ENCODE results near the gene ARHGEF10L.
A peak's percentile ranks its signal among the peaks of the same experiment; 100 is the strongest.
"Not testable (repeated sequence)": the region's sequence is repeated elsewhere in the genome, so short reads cannot be mapped to it uniquely, and the experiment has no call there.

ARHGEF10L gene, protein sequence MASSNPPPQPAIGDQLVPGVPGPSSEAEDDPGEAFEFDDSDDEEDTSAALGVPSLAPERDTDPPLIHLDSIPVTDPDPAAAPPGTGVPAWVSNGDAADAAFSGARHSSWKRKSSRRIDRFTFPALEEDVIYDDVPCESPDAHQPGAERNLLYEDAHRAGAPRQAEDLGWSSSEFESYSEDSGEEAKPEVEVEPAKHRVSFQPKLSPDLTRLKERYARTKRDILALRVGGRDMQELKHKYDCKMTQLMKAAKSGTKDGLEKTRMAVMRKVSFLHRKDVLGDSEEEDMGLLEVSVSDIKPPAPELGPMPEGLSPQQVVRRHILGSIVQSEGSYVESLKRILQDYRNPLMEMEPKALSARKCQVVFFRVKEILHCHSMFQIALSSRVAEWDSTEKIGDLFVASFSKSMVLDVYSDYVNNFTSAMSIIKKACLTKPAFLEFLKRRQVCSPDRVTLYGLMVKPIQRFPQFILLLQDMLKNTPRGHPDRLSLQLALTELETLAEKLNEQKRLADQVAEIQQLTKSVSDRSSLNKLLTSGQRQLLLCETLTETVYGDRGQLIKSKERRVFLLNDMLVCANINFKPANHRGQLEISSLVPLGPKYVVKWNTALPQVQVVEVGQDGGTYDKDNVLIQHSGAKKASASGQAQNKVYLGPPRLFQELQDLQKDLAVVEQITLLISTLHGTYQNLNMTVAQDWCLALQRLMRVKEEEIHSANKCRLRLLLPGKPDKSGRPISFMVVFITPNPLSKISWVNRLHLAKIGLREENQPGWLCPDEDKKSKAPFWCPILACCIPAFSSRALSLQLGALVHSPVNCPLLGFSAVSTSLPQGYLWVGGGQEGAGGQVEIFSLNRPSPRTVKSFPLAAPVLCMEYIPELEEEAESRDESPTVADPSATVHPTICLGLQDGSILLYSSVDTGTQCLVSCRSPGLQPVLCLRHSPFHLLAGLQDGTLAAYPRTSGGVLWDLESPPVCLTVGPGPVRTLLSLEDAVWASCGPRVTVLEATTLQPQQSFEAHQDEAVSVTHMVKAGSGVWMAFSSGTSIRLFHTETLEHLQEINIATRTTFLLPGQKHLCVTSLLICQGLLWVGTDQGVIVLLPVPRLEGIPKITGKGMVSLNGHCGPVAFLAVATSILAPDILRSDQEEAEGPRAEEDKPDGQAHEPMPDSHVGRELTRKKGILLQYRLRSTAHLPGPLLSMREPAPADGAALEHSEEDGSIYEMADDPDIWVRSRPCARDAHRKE (N-terminal part only)

DNA sequence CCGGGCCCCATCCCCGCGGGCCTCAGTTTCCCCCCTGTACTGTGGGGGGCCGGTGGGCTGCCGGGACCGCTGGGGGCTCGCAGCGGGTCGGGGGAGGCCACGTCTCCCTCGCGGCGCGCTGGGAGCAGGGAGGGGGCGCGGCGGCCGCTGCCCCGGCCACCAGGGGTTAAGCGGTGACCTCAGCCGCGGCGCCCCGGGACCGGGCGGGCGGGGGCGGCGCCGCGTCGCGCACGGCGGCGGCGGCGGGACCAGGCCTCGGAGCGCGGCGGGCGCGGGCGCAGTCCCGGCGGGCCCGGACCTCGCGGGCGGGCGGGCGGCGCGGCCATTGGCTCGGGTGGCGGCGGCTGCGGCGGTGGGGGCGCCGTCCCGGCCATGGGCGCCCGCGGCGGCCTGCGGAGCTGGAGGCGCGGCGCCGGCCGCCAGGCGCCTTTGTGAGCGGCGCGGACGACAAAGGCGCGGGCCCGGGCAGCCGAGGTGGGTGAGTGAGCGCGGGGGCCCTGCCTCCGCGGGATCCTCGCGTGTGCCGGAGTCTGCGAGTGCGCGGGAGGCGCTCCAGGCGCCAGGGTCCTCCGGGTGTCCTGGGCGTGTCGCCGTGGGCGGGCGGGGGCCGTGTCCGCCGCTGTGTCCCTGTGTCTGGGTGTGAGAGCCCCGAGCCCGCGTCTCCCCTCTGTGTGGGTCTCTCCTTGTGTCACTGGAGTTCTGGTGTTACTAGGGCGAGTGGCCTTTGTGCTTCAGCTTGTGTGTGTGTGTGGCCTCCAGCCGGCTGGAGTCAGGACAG lies at the start of gene ARHGEF10L:
ARHGEF10L (plus strand) TSS at position 222 of the 778 bp plus-strand sequence. CDS start 40,898 bp downstream, outside the sequence.
- no peak for DNase-seq (ENCODE audit: low read depth in 2 of 3, low spot score in 2 of 3)

DNA sequence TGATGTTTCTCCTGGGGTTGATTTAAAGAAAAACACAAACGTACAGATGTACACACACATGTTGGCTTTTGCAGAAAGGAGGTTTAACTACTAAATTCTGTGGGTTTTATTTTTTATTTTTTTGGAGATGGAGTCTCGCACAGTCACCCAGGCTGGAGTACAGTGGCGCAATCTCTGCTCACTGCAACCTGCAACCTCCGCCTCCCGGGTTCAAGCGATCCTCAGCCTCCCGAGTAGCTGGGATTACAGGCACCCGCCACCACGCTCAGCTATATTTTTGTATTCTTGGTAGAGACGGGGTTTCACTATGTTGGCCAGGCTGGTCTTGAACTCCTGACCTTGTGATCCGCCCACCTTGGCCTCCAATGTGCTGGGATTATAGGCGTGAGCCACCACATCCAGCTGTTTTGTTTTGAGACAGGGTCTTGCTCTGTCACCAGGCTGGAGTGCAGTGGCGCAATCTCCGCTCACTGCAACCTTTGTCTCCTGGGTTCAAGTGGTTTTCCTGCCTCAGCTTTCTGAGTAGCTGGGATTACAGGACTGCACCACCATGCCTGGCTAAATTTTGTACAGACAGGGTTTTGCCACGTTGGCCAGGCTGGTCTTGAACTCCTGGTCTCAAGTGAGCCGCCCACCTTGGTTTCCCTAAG lies 49.6 kb upstream of the ARHGEF10L start:
- DNase-seq (ENCODE audit: low read depth in 2 of 3, low spot score in 2 of 3) = not testable (repeated sequence)

DNA sequence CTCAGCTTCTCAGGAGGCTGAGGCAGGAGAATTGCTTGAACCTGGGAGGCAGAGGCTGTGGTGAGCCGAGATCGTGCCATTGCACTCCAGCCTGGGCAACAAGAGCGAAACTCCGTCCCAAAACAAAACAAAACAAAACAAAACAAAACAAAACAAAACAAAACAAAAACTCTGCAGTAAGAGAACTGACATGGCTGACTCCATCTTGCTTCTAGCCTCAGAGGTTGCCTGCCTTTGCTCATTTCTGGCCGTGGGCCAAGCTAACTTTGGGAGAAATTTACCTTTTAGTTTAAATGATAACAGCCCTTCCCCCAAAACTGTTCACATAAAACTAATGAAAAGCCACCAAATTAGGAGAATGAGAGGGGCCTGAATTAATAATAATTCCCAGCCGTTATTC lies 48.8 kb upstream of the ARHGEF10L start:
- DNase-seq (ENCODE audit: low read depth in 2 of 3, low spot score in 2 of 3) = not testable (repeated sequence)

DNA sequence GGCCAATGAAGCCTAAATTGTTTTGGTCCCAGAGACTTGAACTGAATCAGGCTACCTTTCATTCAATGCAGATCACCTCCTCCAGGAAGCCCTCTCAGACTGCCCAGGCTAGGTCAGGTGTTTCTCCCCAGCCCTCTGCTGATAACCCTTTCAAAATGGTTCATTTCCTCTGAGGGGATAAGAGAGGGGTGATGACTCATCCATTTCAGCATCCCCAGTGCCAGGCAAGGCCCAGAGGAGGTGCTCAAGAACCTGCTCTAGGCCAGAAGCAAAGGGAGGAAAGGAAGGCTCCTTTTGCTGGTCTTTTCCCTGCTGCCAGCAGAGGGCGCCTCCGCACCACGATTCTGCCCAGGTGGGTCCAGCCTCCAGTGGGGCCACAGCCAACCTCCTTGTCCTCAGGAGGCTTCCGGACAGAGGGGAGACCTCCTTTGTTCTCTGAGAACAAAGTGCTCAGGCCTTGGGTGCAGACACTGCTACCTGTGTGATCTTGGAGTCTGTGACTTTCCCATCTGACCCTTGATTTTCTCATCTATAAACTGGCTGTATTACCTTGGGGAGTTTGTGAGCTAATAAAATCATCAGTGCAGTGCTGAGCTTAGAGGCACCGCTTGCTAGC lies 45.3 kb upstream of the ARHGEF10L start:
- peak; percentile 39 to 60 (median 41) for DNase-seq (ENCODE audit: low read depth in 2 of 3, low spot score in 2 of 3)

DNA sequence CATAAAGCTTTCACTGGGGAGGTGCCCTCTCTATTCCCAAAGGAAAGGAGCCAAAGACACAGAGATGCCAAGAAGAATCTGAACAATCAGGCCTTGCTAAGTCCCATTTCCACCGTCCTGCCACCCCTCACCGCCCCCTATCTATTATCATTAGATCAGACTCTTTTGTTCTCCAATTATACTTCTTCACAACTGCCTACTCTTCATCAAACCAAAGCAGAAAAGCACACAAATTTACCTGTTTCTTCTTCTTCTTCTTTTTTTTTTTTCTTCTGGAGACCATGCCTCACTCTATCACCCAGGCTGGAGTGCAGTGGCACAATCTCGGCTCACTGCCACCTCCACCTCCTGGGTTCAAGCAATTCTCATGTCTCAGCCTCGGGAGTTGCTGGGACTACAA lies 43.1 kb upstream of the ARHGEF10L start:
- DNase-seq (ENCODE audit: low read depth in 2 of 3, low spot score in 2 of 3) = no peak

DNA sequence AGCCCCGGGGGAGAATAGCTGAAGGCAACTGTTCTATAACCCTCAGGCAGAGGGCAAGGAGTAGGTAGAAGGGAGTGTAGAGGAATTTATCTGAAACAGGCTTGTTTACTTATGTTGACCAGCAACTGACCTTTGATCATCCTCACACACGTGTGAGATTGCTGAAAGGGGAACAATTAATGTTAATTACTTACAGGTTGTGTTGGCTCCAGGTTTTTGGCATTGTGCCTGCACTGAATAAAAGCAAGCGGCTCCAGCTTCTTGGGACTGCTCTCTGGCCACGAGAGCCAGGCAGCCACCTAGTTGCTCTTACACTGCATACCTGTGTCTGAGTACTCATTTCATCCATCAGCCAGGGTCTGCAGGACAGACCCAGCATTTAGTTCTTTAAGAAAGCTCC lies 41.3 kb upstream of the ARHGEF10L start:
- no peak for DNase-seq (ENCODE audit: low read depth in 2 of 3, low spot score in 2 of 3)

DNA sequence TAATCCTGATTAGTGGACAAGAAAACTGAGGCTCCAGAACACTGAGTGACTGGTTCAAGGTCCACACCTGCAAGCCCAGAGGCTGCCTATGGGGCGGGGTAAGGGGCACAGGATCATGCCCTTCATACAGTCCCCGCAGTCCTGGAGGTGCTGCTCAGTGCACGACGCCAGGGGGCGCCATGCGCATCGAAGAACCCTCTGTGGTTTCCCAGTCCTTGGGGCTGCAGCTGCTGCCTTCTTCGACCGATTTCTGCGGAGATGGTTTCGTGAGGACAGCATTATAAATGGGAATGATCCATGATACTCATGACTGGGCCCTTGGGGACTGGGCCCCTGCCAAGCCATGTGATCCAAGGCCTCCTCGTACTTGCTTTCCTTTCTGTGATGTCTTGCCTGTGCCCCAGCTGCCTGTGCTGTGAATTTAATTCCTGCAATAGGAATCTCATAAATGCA lies 37.1 kb upstream of the ARHGEF10L start:
- peak; percentile 26 to 44 (median 35) for DNase-seq (ENCODE audit: low read depth in 2 of 3, low spot score in 2 of 3)

DNA sequence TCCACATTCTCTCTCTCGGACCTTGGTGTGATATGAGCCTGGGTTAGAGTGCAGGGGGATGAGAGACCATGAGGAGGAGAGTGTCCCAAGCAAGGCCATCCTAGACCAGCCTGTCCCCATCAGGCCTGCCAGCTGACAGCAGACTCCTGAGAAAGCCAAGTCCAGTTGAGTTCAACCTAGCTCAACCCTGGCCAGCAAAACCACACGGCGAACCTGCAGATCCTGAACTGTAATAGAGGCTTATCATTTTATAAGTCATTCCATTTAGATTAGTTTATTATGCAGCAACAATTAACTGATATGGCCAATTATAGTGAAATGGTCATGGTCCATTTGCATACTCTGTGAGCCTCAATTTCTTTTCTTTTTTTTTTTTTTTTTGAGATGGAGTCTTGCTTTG lies 36.4 kb upstream of the ARHGEF10L start:
- DNase-seq (ENCODE audit: low read depth in 2 of 3, low spot score in 2 of 3) = no peak

DNA sequence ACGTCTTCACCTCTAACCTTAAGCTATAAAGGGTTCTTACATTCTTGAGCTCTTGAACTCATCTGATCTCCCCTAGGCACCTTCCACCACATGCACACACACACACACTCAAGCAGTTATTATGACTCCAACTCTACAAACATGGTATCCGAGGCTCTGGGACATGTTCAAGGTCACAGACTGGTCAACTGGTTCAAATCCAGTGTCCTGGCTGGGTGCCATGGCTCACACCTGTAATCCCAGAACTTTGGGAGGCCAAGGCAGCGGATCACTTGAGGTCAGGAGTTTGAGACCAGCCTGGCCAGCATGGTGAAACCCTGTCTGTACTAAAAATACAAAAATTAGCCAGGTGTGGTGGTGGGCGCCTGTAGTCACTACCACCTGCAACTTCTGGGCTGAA lies 32.3 kb upstream of the ARHGEF10L start:
- not testable (repeated sequence) for DNase-seq (ENCODE audit: low read depth in 2 of 3, low spot score in 2 of 3)

DNA sequence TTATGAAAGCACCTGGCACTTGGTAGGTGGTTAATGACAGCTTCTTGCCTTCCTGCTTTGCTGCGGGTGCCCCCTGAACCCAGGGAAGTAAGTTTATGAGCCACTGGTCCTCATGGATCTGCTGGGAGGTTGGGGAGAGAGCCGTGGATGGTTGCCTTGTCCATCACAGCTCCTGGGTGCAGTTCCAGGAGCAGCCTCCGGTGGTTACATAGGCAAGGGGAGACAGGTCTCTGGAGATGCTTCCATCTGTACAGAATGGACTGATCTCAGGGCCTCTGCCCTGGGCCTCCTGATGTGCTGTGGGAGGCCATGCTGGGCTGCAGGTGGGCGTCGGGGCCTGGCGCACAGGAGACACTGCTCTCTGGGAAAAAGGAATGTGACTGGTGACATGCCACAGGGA lies 31.6 kb upstream of the ARHGEF10L start:
- no peak for DNase-seq (ENCODE audit: low read depth in 2 of 3, low spot score in 2 of 3)

DNA sequence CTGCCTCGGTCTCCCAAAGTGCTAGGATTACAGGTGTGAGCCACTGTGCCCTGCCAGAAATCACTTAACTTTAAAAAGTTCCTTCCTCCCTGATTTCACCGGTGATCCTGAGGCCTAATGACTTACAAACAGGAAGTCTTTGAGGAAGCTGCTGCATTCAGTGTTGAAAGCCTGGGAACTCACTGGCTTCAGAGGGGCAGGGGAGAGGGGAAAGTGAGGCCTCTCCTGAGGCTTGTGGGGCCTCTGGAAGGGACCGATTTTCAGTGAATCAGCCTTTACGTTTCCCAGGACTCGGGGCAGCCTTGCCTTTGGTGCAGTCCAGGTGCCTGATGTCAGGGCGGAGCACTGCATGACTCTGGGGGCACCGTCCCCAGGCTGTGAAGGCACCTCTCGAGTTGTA lies 30.1 kb upstream of the ARHGEF10L start:
- DNase-seq (ENCODE audit: low read depth in 2 of 3, low spot score in 2 of 3) = no peak

DNA sequence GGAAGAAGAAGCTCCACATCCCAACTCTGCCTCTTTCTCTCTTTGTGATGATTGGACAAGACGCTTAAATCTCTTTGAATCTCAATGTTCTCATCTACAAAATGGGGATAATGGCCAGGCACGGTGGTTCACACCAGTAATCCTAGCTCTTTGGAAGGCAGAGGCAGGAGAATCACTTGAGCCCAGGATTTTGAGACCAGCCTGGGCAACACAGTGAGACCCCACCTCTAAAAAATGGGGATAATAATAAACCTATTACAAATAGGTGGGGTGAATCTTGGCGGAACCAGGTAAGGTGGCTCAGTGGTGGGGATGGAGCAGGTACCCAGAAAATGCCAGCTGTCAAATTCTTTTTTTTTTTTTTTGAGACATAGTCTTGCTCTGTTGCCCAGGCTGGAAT lies 29.4 kb upstream of the ARHGEF10L start:
- DNase-seq (ENCODE audit: low read depth in 2 of 3, low spot score in 2 of 3) = no peak

DNA sequence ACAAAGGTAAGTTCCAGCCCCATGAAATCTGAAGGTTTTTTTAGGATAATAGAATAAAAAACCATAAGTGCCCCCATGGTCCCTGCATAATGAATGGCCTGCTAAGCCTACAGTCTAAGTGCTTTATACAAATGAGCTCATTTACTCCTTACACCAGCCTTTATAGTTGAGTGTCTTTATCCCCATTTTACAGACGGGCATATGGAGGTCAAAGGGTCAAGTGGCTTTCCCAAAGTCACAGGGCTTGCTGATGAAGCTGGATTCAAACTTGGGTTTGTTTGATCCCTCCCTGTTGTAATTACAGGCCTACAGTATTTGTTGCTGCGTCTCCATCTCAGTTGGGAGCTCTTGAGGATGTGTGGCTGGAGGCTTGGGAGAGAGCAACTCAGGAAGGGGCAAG lies 28.3 kb upstream of the ARHGEF10L start:
- no peak for DNase-seq (ENCODE audit: low read depth in 2 of 3, low spot score in 2 of 3)

DNA sequence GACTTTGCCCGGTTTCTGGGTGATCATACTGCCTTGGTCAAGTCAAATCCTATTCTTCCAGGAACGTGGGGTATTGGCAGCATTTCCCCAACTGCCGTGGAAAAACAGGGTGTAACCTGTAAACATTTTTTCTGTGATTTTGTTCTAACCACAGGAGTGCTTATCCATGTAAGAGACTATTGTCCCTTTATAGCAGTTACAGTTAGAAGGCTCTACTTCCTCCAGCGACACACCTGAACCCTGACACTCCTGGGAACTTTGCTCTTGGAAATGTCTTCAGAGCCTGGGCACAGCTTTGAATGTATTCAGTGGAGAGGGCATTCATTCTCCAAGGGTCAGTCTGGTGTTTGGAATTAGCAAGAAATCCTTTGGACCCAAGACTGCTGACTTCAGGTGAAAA lies 26.4 kb upstream of the ARHGEF10L start:
- no peak for DNase-seq (ENCODE audit: low read depth in 2 of 3, low spot score in 2 of 3)

DNA sequence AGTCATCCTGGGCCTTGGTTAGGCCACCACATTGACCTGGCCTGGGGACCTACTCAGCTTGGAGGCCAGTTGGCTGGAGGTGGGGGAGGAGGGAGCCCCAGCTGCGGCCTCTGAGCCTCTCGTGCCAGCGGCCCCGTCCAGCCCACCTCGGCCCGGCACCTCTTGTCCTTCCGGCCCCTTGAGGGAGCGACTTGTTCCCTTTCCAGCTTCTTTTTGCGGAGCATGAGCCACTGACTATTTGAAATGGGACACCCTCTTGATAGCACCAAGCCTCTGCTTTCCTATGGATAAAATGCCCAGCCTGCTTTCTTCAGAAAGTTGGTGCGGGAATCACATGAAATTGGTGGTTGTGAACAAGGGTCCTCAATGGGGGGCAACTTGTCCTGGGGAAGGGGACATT lies 24.7 kb upstream of the ARHGEF10L start:
- DNase-seq (ENCODE audit: low read depth in 2 of 3, low spot score in 2 of 3) = no peak

DNA sequence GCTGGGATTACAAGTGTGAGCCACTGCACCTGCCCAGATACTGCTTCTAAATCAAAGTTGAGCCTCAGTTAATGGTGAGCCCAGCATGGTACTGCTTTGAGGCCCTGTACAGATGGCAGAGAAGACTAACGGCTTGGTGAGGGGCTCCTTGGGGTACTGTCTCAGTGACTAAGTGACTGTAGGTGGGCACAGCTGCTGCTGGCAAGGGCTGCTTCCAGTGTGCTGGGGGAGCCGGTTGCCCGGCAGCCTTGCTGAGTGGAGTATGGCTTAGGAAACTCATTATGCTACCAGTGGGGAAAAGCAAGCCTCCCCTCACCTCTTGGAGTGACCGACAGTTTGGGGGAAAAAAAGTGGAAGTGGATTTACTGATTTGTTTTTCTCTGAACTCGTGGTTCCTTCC lies 23.6 kb upstream of the ARHGEF10L start:
- DNase-seq (ENCODE audit: low read depth in 2 of 3, low spot score in 2 of 3) = no peak

DNA sequence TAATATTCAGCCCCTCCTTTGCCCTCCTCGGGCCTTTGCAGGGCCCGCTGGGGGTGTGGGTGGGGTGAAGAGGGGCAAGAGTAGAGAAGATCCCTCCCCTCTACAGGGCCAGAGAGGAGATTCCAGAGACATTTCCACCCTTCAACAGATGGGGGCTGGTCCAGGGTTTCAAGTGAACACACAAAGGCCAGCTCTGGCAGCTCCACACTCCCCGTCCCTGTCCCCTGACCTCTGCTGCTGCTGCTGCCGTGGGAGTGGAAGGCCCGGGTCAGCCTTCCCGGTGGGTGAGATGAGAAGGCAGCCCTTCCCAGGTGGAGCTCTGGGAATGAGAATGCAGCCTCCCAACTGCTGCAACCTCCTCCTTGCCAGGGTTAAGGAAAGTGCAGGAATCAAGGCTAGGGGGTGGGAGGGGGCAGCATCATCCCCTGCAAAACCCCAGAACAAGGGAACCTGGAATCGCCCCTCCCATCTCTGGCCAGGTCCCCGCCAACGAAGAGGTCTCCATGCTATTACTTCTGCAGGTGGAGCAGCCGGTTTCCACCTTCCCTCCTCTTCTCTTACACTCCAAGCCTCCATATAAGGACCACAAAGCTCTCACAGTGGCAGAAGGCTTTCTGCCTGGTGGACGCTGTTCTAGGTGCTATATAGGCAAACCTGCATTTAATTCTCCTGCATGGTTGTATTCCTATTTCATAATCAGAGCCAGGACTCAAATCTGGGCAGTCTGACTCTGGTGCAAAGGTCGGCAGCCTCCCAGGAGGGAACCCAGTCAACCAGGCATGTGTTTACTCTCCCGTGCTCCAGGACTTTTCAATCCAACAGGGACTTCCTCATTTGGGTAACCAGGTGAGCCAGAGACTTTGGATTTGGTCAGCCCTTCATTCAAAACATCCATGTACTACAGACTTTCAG lies 22.9 kb upstream of the ARHGEF10L start:
- DNase-seq (ENCODE audit: low read depth in 2 of 3, low spot score in 2 of 3) = no peak

DNA sequence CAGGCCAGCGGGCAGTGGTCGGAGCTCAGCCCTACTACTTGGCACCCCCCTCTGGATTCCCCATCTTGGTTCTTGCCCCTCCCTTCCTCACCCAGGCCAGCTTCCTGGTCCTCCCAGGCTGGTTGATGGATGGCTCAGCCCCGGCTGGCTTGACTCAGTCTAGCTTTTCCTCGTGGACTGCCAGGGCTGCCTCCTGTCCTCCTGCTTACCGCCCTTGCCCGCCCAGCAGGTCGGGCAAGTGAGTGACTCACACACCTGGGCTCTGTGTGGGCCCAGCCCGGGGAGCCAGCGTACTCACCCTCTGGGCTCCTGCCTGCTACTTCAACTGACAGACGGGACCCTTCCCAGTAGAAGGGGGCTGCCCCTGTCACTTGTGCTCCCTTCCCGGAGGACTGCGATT lies 19.5 kb upstream of the ARHGEF10L start:
- DNase-seq (ENCODE audit: low read depth in 2 of 3, low spot score in 2 of 3) = no peak
